ENCODE data around the gene RABEPK.

- TF ChIP-seq CTCF (IDR thresholded peaks at IDR 0.05): no peak
- TF ChIP-seq POLR2A (IDR thresholded peaks at IDR 0.05): no peak
- TF ChIP-seq POLR2AphosphoS5 (IDR thresholded peaks at IDR 0.05): no peak
Observed at GRCh38 chr9:125190361-125190801, 10.0 kb upstream of the RABEPK start.

All from transverse colon (tissue), 4 donors.